Measurements from ENCODE around the gene PTTG1.
"Not testable (repeated sequence)": the region's sequence is repeated elsewhere in the genome, so short reads cannot be mapped to it uniquely, and the experiment has no call there.

GRCh38 chr5:160436661-160437060 lies 15.0 kb downstream of the PTTG1 start:
- TF ChIP-seq CTCF (IDR thresholded peaks at IDR 0.05 in 2 of 3, conservative IDR thresholded peaks at IDR 0.05 in 1 of 3; ENCODE audit: borderline replicate concordance in 1 of 3, insufficient read depth in 1 of 3, low read depth in 2 of 3, low read length in 2 of 3); EZH2 (IDR thresholded peaks at IDR 0.05); JUND (IDR thresholded peaks at IDR 0.05); RAD21 (IDR thresholded peaks at IDR 0.05; ENCODE audit: low read depth); POLR2AphosphoS5 (IDR thresholded peaks at IDR 0.05; ENCODE audit: low read depth, low read length); POLR2A (IDR thresholded peaks at IDR 0.05; ENCODE audit: borderline replicate concordance, extremely low read depth, insufficient read depth, insufficient read length); CEBPB (IDR thresholded peaks at IDR 0.05; ENCODE audit: low read depth); SP1 (IDR thresholded peaks at IDR 0.05; ENCODE audit: low read depth); ZNF274 (IDR thresholded peaks at IDR 0.05; ENCODE audit: low read depth, low read length): not testable (repeated sequence)
- TF ChIP-seq, protein P1, sequence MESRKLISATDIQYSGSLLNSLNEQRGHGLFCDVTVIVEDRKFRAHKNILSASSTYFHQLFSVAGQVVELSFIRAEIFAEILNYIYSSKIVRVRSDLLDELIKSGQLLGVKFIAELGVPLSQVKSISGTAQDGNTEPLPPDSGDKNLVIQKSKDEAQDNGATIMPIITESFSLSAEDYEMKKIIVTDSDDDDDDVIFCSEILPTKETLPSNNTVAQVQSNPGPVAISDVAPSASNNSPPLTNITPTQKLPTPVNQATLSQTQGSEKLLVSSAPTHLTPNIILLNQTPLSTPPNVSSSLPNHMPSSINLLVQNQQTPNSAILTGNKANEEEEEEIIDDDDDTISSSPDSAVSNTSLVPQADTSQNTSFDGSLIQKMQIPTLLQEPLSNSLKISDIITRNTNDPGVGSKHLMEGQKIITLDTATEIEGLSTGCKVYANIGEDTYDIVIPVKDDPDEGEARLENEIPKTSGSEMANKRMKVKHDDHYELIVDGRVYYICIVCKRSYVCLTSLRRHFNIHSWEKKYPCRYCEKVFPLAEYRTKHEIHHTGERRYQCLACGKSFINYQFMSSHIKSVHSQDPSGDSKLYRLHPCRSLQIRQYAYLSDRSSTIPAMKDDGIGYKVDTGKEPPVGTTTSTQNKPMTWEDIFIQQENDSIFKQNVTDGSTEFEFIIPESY (IDR thresholded peaks at IDR 0.05; ENCODE audit: extremely low read depth, insufficient replicate concordance, low read length) = not testable (repeated sequence)
